ENCODE measurements around the gene WDR72. TPM values are rescaled to one million over a fixed set of nuclear protein-coding genes. Genes with fewer than 3 reads are reported as not detected.
"Not testable (repeated sequence)": the region's sequence is repeated elsewhere in the genome, so short reads cannot be mapped to it uniquely, and the experiment has no call there.

Gene WDR72
- total RNA-seq, 1 donor from 2014 or later = 10.7 TPM

DNA sequence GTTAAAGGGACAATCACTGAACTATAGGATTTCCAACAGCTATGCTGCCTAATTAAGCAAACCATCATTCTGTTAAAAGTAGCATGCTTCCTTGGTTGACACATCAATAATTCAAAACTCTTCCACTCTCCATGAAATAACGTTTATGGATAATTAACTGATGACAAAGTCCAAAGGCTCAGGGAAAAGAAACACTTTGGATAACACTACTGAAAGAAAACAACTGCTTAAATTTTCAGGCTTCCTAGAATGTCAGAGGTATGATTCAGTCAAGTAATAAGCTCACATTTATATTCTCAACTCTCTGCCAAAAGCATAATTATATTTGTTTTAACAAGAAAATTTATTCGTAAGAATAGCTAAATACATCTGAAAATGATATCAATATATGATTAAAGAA, 49.6 kb downstream of the WDR72 start:
- DNase-seq (ENCODE audit: low spot score) = no peak

DNA sequence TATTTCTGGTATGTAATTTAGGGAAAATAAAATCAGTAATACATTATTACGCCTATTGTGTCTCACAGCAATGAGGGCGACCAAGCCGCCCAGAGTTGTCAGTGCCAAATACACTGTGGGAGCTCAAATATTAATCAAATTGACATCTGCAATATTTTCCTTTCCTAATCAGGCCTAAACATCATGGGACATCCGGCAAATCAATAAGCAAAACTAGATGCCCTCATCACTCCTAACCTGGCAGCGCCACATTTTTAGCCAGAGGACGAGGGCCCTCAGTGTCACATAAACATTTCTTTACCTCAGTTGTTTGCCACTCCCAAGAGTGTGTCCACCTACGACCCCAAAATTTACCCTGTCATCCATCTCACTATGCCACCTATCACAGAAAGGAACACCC, 64.1 kb downstream of the WDR72 start:
- peak; percentile 61 for DNase-seq (ENCODE audit: low spot score)

DNA sequence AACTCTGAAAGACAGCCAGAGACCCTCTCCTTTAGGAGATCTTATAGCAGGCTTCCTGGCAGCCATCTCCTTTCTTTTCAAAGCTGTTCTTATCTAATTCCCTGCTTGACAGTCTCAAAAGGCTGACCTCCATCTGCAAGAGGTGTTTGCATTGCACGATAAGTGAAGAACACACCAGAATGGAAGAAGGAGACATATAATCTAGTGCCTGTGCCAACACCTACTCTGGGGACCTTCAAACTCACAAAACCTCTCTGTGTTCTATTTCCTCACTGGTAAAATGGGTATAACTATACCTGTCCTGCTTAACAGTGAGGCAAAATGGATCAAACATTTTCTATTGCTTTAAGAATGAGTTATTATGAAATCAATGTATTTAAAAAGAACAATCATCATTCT, 65.0 kb downstream of the WDR72 start:
- no peak for DNase-seq (ENCODE audit: low spot score)

DNA sequence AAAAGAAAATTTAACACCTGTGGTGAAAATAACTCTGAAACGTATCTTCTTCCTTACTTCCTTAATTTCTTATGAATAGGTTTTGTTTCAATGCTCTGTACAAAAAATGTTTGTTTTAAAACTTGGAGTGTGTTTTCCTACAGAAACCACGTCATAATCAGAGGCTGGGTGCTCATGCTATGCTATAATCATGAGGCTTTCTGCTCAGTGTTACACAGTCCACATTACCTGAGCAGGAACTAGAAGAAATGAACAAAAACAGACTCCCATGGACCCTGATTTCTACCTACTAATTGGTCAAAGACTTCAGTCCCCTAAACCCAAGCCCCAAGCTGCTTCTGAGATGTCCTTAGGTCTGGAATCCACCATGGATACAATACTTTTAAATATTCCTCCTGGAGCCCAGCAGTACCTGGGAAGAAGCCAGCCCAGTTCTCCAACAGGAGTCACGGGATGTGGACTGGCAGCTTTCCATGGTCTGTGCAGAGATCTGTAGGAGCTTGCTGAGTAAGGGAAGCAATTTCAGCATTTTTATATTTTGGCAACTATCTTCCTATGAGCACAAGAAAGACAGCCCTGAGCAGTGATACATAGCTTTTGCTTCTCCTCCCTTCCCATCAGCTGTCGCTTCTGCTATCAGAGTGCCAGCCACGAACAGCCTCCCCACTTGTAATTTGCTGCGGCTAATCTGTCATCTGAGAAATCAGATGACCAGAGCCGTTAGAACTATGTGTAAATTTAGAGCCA, 65.6 kb downstream of the WDR72 start:
- DNase-seq (ENCODE audit: low spot score) = peak; percentile 81

- not testable (repeated sequence) for DNase-seq (ENCODE audit: low spot score)
Measured at GRCh38 chr15:53684162-53684561, 75.3 kb downstream of the WDR72 start.

- DNase-seq (ENCODE audit: low spot score) = no peak
Measured at GRCh38 chr15:53681056-53681455, 78.4 kb downstream of the WDR72 start.

GRCh38 chr15:53675832-53676231, 83.6 kb downstream of the WDR72 start:
- DNase-seq (ENCODE audit: low spot score) = no peak

DNA sequence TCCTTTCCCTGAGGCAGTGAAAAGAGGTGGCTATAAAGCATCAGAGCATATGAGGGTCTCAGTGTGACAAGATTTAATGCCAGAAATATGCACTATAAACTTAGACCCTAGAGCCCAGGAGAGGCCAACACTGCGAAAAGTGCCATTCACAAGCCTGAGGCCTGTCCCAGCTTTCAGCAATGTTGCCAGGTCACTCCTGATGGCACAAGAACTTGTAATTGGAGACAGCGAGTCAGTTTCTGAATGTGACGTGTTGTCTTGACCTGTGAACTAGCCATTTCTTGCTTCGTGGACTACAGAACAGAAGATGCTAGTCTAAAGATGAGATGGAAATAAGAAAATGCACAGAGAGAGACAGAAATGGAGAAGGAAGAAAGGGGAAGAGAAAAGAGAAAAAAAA, 87.9 kb downstream of the WDR72 start:
- no peak for DNase-seq (ENCODE audit: low spot score)

- DNase-seq (ENCODE audit: low spot score) = no peak
Measured at GRCh38 chr15:53670701-53671100, 88.8 kb downstream of the WDR72 start.

GRCh38 chr15:53665930-53666329, 93.5 kb downstream of the WDR72 start:
- DNase-seq (ENCODE audit: low spot score) = no peak

GRCh38 chr15:53658827-53659555, 100.5 kb downstream of the WDR72 start:
- DNase-seq (ENCODE audit: low spot score) = no peak

DNA sequence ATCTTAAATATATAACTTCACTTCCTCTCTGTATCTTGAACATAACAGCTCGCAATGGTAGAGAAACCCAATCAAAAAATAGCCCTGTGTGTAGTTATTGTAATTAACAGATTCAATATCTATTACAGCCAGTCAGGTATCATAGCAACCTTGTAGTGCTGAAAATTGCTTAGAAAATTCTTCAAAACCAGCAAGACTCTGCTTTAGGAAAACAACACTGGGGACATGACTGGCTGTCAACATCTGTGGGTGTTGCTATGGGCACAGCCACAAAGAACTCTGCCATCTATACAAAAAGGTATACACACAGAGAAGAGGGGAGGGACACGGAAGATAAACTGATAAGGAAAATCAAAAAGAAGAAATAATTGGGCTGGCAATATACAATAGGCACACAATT, 101.2 kb downstream of the WDR72 start:
- DNase-seq (ENCODE audit: low spot score) = no peak

- DNase-seq (ENCODE audit: low spot score) = no peak
Measured at GRCh38 chr15:53648934-53649333, 110.5 kb downstream of the WDR72 start.

GRCh38 chr15:53644660-53645059, 114.8 kb downstream of the WDR72 start:
- no peak for DNase-seq (ENCODE audit: low spot score)

DNA sequence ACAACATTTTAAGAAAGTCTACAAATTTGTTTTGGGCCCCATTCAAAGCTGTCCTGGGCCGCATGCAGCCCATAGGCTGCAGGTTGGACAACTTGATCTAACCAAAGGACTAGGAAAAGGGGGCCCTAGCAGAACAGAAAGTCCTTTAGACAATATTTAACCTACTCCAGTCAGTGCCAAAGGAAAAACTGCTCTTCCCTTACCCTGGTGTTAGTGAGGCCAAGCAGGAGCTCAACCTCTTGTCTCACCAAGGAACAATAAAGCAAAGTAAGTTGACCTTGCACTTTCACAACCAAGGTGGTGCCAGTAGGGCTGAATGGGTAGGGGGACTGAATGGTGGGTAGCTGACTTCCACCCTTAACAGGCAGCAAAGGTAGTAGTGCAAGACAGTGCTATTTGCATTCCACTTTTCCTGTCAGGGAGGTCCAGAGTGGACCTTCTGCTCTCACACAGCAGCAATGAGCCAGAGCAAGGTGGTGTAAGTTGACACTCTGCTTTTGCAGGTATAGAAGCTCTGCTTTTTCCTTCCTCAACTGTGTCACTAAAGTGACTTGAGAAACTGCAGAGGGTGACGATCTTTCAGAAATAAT, 124.9 kb downstream of the WDR72 start:
- no peak for DNase-seq (ENCODE audit: low spot score)

DNA sequence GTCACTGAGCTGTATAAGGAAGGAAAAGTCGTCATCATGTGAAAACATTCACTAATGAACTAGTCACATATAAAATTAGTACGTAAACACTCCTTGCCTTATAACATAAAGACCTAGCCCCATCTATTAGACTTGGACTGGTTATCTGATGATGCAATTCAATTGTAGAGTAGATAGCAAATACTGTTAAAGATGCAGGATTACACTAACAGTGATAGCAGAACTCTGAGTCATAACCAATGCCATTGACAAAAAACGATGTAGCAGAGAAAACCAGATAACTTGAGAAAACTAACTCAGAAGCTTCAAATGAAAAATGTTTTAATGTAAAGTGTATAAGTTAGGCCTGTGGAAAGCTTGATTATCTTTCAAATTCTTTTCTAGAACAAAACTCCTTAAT, 132.2 kb downstream of the WDR72 start:
- no peak for DNase-seq (ENCODE audit: low spot score)

DNA sequence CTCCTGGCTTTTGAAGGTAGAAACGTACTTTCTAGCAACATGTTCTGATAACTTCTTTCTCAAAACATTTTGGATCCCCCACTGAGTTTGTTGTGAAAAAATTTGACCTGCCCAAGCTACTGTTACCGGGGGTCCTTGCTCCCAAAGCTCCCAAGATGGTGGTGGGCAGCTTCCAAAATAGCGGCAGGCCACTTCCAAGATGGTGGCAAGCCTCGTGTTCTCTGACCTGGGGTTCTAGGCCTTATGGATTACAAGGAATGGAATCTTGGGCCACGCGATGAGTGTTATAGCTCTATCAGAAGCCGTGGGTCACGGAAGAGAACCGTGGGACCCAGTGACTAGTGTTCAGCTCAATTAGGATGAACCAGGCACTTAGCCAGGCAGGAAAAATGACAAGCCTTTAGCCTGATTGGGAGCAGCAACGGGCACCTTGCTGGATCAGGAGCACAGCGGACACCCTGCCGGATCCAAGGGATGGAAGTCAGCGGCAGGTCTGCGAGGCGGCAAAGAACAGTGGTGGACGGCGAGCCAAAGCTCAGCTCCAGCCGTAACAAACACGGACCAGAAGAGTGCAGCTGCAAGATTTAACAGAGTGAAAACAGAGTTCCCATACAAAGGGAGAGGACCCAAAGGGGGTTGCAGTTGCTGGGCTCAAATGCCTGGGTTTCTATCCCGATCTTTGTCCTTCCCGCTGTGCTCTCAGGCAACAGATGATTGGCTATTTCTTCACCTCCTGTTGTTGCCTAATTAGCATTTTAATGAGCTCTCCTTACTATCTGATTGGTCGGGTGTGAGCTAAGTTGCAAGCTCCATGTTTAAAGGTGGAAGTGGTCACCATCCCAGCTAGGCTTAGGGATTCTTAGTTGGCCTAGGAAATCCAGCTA, 133.3 kb downstream of the WDR72 start:
- no peak for DNase-seq (ENCODE audit: low spot score)

DNA sequence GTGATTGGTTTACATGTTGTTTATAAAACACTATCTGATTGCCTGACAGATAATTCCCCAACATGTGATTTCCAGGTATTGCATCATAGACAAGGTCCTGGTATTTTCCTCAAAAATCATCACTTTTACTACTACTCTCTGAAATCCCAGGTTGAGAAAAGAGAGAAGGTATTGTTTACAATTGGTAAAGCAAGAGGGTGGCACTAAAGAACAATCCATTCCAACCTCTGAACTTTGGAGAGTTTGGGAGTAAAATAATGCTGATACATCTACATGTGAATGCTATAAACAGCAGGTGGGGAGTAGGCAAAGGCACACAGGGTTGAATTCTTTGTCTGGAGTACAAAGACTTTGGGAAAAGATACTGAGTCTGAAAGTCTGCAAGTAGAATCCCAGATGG, 134.2 kb downstream of the WDR72 start:
- DNase-seq (ENCODE audit: low spot score) = no peak

DNA sequence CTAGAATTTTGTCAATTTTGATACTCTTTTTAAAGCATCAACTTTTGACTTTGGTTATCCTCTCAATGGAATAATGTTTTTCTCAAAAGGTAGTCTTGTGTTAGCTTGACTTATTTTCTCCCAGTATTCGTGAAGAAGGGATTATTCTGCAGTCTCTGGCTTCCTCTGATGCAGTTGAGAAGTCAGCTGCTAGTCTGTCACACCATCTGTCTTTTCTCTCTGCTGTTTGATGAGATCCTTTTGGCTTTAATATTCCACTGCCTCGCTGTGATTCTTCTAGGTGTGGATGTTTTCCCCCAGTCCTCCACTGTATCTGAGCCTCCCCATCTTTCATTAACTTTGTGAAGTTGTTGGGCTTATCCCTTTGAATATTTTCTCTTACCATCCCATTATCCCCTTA, 141.0 kb downstream of the WDR72 start:
- no peak for DNase-seq (ENCODE audit: low spot score)

- no peak for DNase-seq (ENCODE audit: low spot score)
Measured at GRCh38 chr15:53611145-53611920, 148.1 kb downstream of the WDR72 start.

DNA sequence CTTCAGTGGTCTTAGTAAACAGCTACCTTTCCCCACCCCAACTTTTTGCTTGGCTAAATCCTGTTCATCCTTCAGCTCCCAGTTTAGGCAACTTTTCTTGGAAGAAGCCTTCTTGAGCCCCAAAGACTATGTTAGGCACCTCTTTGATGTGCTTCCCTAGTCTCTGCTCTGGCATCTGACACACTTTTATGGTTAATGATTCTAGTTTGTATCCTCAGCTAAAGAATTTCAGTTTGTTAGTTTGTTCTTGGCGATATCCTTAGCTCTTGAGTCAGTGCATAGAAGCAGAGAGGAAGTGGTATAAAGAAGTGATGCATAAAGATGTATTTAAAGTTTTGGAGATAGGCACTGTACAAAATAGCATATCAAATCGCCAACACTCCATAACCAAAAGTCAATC, 168.4 kb downstream of the WDR72 start:
- DNase-seq (ENCODE audit: low spot score) = no peak

All from mucosa of gallbladder (tissue), 1 donor.